A549 (cell line): ENCODE results near the gene LMX1B. TPM values are rescaled to one million over a fixed set of nuclear protein-coding genes. Genes with fewer than 3 reads are reported as not detected.

Experiments
- ATAC-seq, 2 experiments: fragments of 200-7000 bp in 1 of 2; fragments of >200 bp in 1 of 2; cut with Nextera tagmentation in 1 of 2; cut with Tn5 transposase in 1 of 2; 3 replicates each; pipeline versions ENCODE4 v1.8.0 to v1.9.1; 2018 to 2020; ENCODE audit warnings: mild to moderate bottlenecking in 1 of 2, moderate library complexity in 1 of 2
- CTCF ChIA-PET: fragments of 300-600 bp; sonication (Branson Sonifier 250); formaldehyde crosslinking; extraction: SDS; loops from one replicate; lab custom pipeline; 2021; ENCODE audit warnings: antibody characterized with exemption, inconsistent platforms; lab: Yijun Ruan, JAX
- POLR2A ChIA-PET: fragments of 350-600 bp; formaldehyde crosslinking; extraction: SDS; loops from one replicate; lab custom pipeline; 2021; ENCODE audit warnings: antibody characterized with exemption, inconsistent platforms; lab: Yijun Ruan, JAX
- DNase-seq, 2 experiments: peaks; one replicate each; pipeline versions ENCODE4 v3.0.0 to v3.0.0-alpha.2; 2011 to 2016; ENCODE audit warnings: low read depth in 1 of 2, low spot score in 1 of 2
- FAIRE-seq: peaks from 2 replicates; lab custom pipeline; 2011; peaks lifted over from hg19 to GRCh38; lab: Jason Lieb, UNC
- H3K27ac ChIP-seq, 2 experiments: fragments of >200 bp; sonication (Bioruptor Twin); formaldehyde crosslinking; 3 replicates each; pipeline ENCODE4 v1.5.1; 2016 to 2017
- H3K4me1 ChIP-seq: fragments of >200 bp; sonication (Bioruptor Twin); formaldehyde crosslinking; 3 replicates; pipeline ENCODE4 v1.6.1; 2016
- H3K4me2 ChIP-seq: fragments of >200 bp; sonication (Bioruptor Twin); formaldehyde crosslinking; 3 replicates; pipeline ENCODE4 v1.6.1; 2016
- H3K4me3 ChIP-seq: fragments of >200 bp; sonication (Bioruptor Twin); formaldehyde crosslinking; 3 replicates; pipeline ENCODE4 v1.5.1; 2016
- H3K9me3 ChIP-seq: fragments of >200 bp; sonication (Bioruptor Twin); formaldehyde crosslinking; 3 replicates; pipeline ENCODE4 v1.6.1; 2016
- BCL3 ChIP-seq: fragments of >200 bp; sonication (Bioruptor Twin); formaldehyde crosslinking; IDR thresholded peaks from 3 replicates; pipeline ENCODE4 v1.6.1; 2016
- CBX8 ChIP-seq: fragments of 200-600 bp; sonication (generic); IDR thresholded peaks from 2 replicates; pipeline ENCODE4 v1.6.1; 2016
- CEBPB ChIP-seq, 2 experiments: fragments of >200 bp in 1 of 2; sonication (Bioruptor Twin) in 1 of 2; formaldehyde crosslinking in 1 of 2; IDR thresholded peaks; 2 replicates each; pipeline ENCODE4 v1.6.1; 2012 to 2016
- CHD2 ChIP-seq: fragments of 150-350 bp; IDR thresholded peaks from 2 replicates; pipeline ENCODE4 v1.6.1; 2014; ENCODE audit warnings: low read length; ENCODE audit not compliant: partially characterized antibody
- CTCF ChIP-seq: fragments of >200 bp; sonication (Bioruptor Twin); formaldehyde crosslinking; IDR thresholded peaks from 3 replicates; pipeline ENCODE4 v1.5.1; 2016
- E2F6 ChIP-seq: IDR thresholded peaks from 2 replicates; pipeline ENCODE4 v1.6.1; 2012; ENCODE audit warnings: low read depth, borderline replicate concordance
- EHF ChIP-seq: fragments of 250-450 bp; sonication (Bioruptor Pico); IDR thresholded peaks from 2 replicates; pipeline ENCODE4 v1.5.0; 2020; ENCODE audit warnings: mild to moderate bottlenecking
- FOSL2 ChIP-seq, 2 experiments: fragments of 450-650 bp in 1 of 2; fragments of >200 bp in 1 of 2; sonication (Bioruptor Twin) in 1 of 2; formaldehyde crosslinking; IDR thresholded peaks; 2 replicates each; pipeline versions ENCODE4 v1.5.0 to v1.6.1; 2016 to 2020; ENCODE audit warnings: mild to moderate bottlenecking in 1 of 2, moderate library complexity in 1 of 2
- FOXS1 ChIP-seq: fragments of 250-450 bp; sonication (Bioruptor Pico); IDR thresholded peaks from 2 replicates; pipeline ENCODE4 v1.5.0; 2020; ENCODE audit warnings: mild to moderate bottlenecking, moderate library complexity
- GATA3 ChIP-seq: IDR thresholded peaks from 2 replicates; pipeline ENCODE4 v1.6.1; 2012; ENCODE audit warnings: borderline replicate concordance
- HES2 ChIP-seq: fragments of >200 bp; sonication (Bioruptor Twin); formaldehyde crosslinking; IDR thresholded peaks from 2 replicates; pipeline ENCODE4 v1.6.1; 2016
- JUNB ChIP-seq: fragments of >200 bp; sonication (Bioruptor Twin); formaldehyde crosslinking; IDR thresholded peaks from 2 replicates; pipeline ENCODE4 v1.6.1; 2016
- KDM1A ChIP-seq: fragments of 200-600 bp; sonication (generic); IDR thresholded peaks from 2 replicates; pipeline ENCODE4 v1.6.1; 2016; ENCODE audit warnings: low read depth, mild to moderate bottlenecking
- MAX ChIP-seq: IDR thresholded peaks from 2 replicates; pipeline ENCODE4 v1.6.1; 2012
- NPAS2 ChIP-seq: fragments of 250-450 bp; sonication (Bioruptor Pico); IDR thresholded peaks from 2 replicates; pipeline ENCODE4 v1.8.0; 2022; ENCODE audit warnings: mild to moderate bottlenecking, moderate library complexity, borderline replicate concordance
- RARB ChIP-seq: fragments of 250-450 bp; sonication (Bioruptor Pico); IDR thresholded peaks from 2 replicates; pipeline ENCODE4 v1.8.0; 2021; ENCODE audit warnings: mild to moderate bottlenecking, moderate library complexity
- TFCP2L1 ChIP-seq: fragments of 250-450 bp; sonication (Bioruptor Pico); IDR thresholded peaks from 2 replicates; pipeline ENCODE4 v1.5.0; 2021; ENCODE audit warnings: mild to moderate bottlenecking
- TP53 ChIP-seq: fragments of 250-450 bp; sonication (Bioruptor Pico); IDR thresholded peaks from 2 replicates; pipeline ENCODE4 v1.5.0; 2021; ENCODE audit warnings: mild to moderate bottlenecking, moderate library complexity
- USF2 ChIP-seq: fragments of 450-650 bp; IDR thresholded peaks from 2 replicates; pipeline ENCODE4 v1.6.1; 2014; ENCODE audit warnings: antibody characterized with exemption
- ZFP36 ChIP-seq: fragments of 450-650 bp; IDR thresholded peaks from 2 replicates; pipeline ENCODE4 v1.6.1; 2014; ENCODE audit warnings: borderline replicate concordance; ENCODE audit not compliant: partially characterized antibody
- ZNF302 ChIP-seq: fragments of 250-450 bp; sonication (Bioruptor Pico); IDR thresholded peaks from 2 replicates; pipeline ENCODE4 v1.9.0; 2021; ENCODE audit warnings: inconsistent platforms, mild to moderate bottlenecking, moderate library complexity
- whole genome bisulfite sequencing: methylation state at CpG from one replicate; pipeline ENCODE4 v1.1.6; 2017; ENCODE audit errors: missing lambda C conversion rate; 5-methylcytosine and 5-hydroxymethylcytosine counted together
- polyA plus RNA-seq, 4 experiments: library from polyadenylated mRNA; depleted of rRNA in 3 of 4; stranded (reverse); fragments of >200 nt; fragmentation: RNase III in 1 of 4; extraction: RNeasy Plus Mini Kit Qiagen cat#74134 plus additional on column Dnase treatment in 1 of 4; gene quantifications; 2 replicates in 3 of 4; 3 replicates in 1 of 4; pipeline ENCODE4 v1.2.3, GENCODE V29; 2011 to 2017
- TF ChIP-seq, protein P1 (sequence below): fragments of 250-450 bp; sonication (Bioruptor Pico); IDR thresholded peaks from 2 replicates; pipeline ENCODE4 v1.5.0; 2021; ENCODE audit warnings: mild to moderate bottlenecking, moderate library complexity, borderline replicate concordance

LMX1B gene
- polyA plus RNA-seq, 2 of the 4 experiments (the other 2 are of a cell fraction): 0.41 to 0.56 TPM

- Histone ChIP-seq H3K27ac (no peak overlapping the region), H3K4me3 (no peak overlapping the region), H3K9me3 (peaks cover 39% of the 10 kb centered on the region), H3K4me1 (no peaks in the 10 kb centered on the region), H3K4me2 (no peak overlapping the region)
- FAIRE-seq (no peak), ATAC-seq (no peak), DNase-seq (no peak)
- WGBS: 81% methylated on average over 1 of the region's 1 CpG
- TF ChIP-seq RARB (CRISPR knock-in tag) (no peak), HES2 (no peak), JUNB (no peak), CBX8 (no peak)
- ChIA-PET POLR2A (no interaction called here), CTCF (interaction anchor here (0.8 kb wide), 1 partner anchor 29 kb away, joined by 4 read pairs; no protein-coding TSS in a partner anchor)
Measured at GRCh38 chr9:126735482-126735881, 121.8 kb downstream of the LMX1B start.

GRCh38 chr9:126738553-126738952 is 124.8 kb downstream of the LMX1B start:
- H3K4me1 ChIP-seq: no peaks in the 10 kb centered on the region
- DNase-seq (no peak), FAIRE-seq (no peak), ATAC-seq (no peak)
- POLR2A ChIA-PET: no interaction called here
- no peak overlapping the region for H3K4me2 ChIP-seq
- TF ChIP-seq KDM1A (no peak), FOSL2 (IDR thresholded peaks at IDR 0.05) (no peak), FOSL2 (CRISPR knock-in tag; IDR thresholded peaks at IDR 0.05) (no peak), TP53 (no peak), ZFP36 (no peak), E2F6 (no peak), RARB (CRISPR knock-in tag) (no peak), CTCF (no peak)
- peaks cover 39% of the 10 kb centered on the region for H3K9me3 ChIP-seq
- CTCF ChIA-PET: interaction anchor here (1.3 to 1.9 kb wide), 2 partner anchors 32 to 48 kb away, joined by 5 read pairs; no protein-coding TSS in a partner anchor
- no peak overlapping the region for H3K4me3 ChIP-seq
- no peak overlapping the region for H3K27ac ChIP-seq
- 6% methylated on average over 1 of the region's 1 CpG for WGBS

- no peak overlapping the region for H3K4me2 ChIP-seq
- CTCF ChIA-PET: interaction anchor here (0.9 to 2.5 kb wide), 7 partner anchors 9 to 121 kb away, joined by 3 to 15 read pairs (median 6); no protein-coding TSS in a partner anchor
- POLR2A ChIA-PET: no interaction called here
- TF ChIP-seq TP53: no peak
- TF ChIP-seq CTCF: no peak
- TF ChIP-seq MAX: no peak
- no peak for TF ChIP-seq BCL3
- no peak for TF ChIP-seq TFCP2L1 (CRISPR knock-in tag)
- TF ChIP-seq E2F6: no peak
- no peak for TF ChIP-seq GATA3
- no peak for TF ChIP-seq EHF
- no peak for TF ChIP-seq NPAS2
- no peak for TF ChIP-seq FOXS1 (CRISPR knock-in tag)
- no peak for TF ChIP-seq CHD2
- no peak for TF ChIP-seq ZNF302 (CRISPR knock-in tag)
- no peak for TF ChIP-seq USF2
- TF ChIP-seq, protein P1, sequence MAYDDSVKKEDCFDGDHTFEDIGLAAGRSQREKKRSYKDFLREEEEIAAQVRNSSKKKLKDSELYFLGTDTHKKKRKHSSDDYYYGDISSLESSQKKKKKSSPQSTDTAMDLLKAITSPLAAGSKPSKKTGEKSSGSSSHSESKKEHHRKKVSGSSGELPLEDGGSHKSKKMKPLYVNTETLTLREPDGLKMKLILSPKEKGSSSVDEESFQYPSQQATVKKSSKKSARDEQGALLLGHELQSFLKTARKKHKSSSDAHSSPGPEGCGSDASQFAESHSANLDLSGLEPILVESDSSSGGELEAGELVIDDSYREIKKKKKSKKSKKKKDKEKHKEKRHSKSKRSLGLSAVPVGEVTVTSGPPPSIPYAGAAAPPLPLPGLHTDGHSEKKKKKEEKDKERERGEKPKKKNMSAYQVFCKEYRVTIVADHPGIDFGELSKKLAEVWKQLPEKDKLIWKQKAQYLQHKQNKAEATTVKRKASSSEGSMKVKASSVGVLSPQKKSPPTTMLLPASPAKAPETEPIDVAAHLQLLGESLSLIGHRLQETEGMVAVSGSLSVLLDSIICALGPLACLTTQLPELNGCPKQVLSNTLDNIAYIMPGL (CRISPR knock-in tag): no peak
- TF ChIP-seq CEBPB (IDR thresholded peaks at IDR 0.05): no peak
- no peak for TF ChIP-seq HES2
Measured at GRCh38 chr9:126743041-126743440, 129.3 kb downstream of the LMX1B start.

More at GRCh38 chr9:126743041-126743440, 129.3 kb downstream of the LMX1B start:
- no peak overlapping the region for H3K27ac ChIP-seq
- peaks cover 7% of the 10 kb centered on the region; the same call in 1 of the 3 replicates for H3K9me3 ChIP-seq
- no peak overlapping the region for H3K4me3 ChIP-seq
- no peak for DNase-seq
- 62% methylated on average over 5 of the region's 5 CpGs for WGBS
- ATAC-seq: no peak
- no peaks in the 10 kb centered on the region for H3K4me1 ChIP-seq
- no peak for FAIRE-seq
